Measurements from ENCODE around the gene OXER1. TPM values are rescaled to one million over a fixed set of nuclear protein-coding genes. Genes with fewer than 3 reads are reported as not detected.
A peak's percentile ranks its signal among the peaks of the same experiment; 100 is the strongest.

Gene OXER1
- total RNA-seq, 2 experiments from 2014 or later, result 0.21 TPM; not detected in 1

GRCh38 chr2:42791606-42792005 lies 27.7 kb upstream of the OXER1 start:
- H3K4me1 Mint-ChIP-seq, result peaks cover 28% of the 10 kb centered on the region
- ATAC-seq (no peak), DNase-seq (peak; percentile 19)
- H3K27me3 Mint-ChIP-seq, result peaks cover 38% of the 10 kb centered on the region
- CTCF ChIA-PET, result no interaction called here
- peak overlapping the region; percentile 60 for H3K4me3 Mint-ChIP-seq
- H3K9me3 Mint-ChIP-seq (ENCODE audit: low read depth), result no peaks in the 10 kb centered on the region
- peaks cover 2% of the 10 kb centered on the region for H3K36me3 Mint-ChIP-seq
- no peak overlapping the region for H3K27ac Mint-ChIP-seq

- CTCF ChIA-PET, result interaction anchor here (1.3 kb wide), 1 partner anchor 11 kb away, joined by 3 read pairs; no protein-coding TSS in a partner anchor
- H3K9me3 Mint-ChIP-seq (ENCODE audit: low read depth), result no peaks in the 10 kb centered on the region
- H3K4me3 Mint-ChIP-seq, result no peak overlapping the region
- peaks cover 14% of the 10 kb centered on the region for H3K4me1 Mint-ChIP-seq
- H3K27ac Mint-ChIP-seq, result no peak overlapping the region
- peaks cover 36% of the 10 kb centered on the region for H3K27me3 Mint-ChIP-seq
- no peak for DNase-seq
- ATAC-seq, result no peak
- peaks cover 2% of the 10 kb centered on the region for H3K36me3 Mint-ChIP-seq
Measured at GRCh38 chr2:42789751-42790150, 25.8 kb upstream of the OXER1 start.

GRCh38 chr2:42788882-42789281 lies 24.9 kb upstream of the OXER1 start:
- no peak overlapping the region for H3K4me3 Mint-ChIP-seq
- ATAC-seq, result no peak
- no peaks in the 10 kb centered on the region for H3K9me3 Mint-ChIP-seq (ENCODE audit: low read depth)
- H3K36me3 Mint-ChIP-seq, result peaks cover 2% of the 10 kb centered on the region
- H3K27ac Mint-ChIP-seq, result no peak overlapping the region
- DNase-seq, result peak; percentile 31
- peaks cover 28% of the 10 kb centered on the region for H3K27me3 Mint-ChIP-seq
- CTCF ChIA-PET, result interaction anchor here (1.3 kb wide), 1 partner anchor 12 kb away, joined by 3 read pairs; no protein-coding TSS in a partner anchor
- H3K4me1 Mint-ChIP-seq, result peaks cover 13% of the 10 kb centered on the region

DNA sequence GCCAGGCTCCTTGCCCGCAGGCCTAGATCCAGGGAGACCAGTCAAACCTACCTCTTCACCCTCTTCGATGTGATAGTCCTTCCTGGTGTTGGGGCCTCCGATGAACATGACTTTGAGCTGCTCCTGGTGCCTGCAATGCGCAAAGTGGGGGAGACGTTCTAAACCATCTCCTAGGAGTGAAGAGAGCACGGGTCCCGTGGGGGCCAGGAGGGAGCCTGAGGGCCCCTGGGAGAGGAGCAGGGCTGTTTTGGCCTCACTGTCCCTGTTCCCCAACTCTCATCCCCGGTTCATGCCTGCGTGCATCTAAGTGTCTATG lies 24.5 kb upstream of the OXER1 start:
- Mint-ChIP-seq H3K36me3 (peaks cover 2% of the 10 kb centered on the region), H3K4me3 (no peak overlapping the region), H3K27ac (no peak overlapping the region), H3K27me3 (peaks cover 24% of the 10 kb centered on the region), H3K4me1 (peaks cover 11% of the 10 kb centered on the region), H3K9me3 (ENCODE audit: low read depth) (no peaks in the 10 kb centered on the region)
- CTCF ChIA-PET, result no interaction called here
- ATAC-seq, result no peak
- DNase-seq, result peak; percentile 28

- peaks cover 2% of the 10 kb centered on the region for H3K36me3 Mint-ChIP-seq
- H3K4me3 Mint-ChIP-seq, result no peak overlapping the region
- no peak overlapping the region for H3K27ac Mint-ChIP-seq
- no peaks in the 10 kb centered on the region for H3K9me3 Mint-ChIP-seq (ENCODE audit: low read depth)
- ATAC-seq (no peak), DNase-seq (peak; percentile 37)
- peaks cover 11% of the 10 kb centered on the region for H3K4me1 Mint-ChIP-seq
- H3K27me3 Mint-ChIP-seq, result peaks cover 21% of the 10 kb centered on the region
- CTCF ChIA-PET, result no interaction called here
Measured at GRCh38 chr2:42787788-42788477, 24.0 kb upstream of the OXER1 start.

GRCh38 chr2:42787424-42787787 lies 23.5 kb upstream of the OXER1 start:
- H3K4me3 Mint-ChIP-seq, result no peak overlapping the region
- peaks cover 2% of the 10 kb centered on the region for H3K36me3 Mint-ChIP-seq

GRCh38 chr2:42786561-42787345 lies 22.8 kb upstream of the OXER1 start:
- DNase-seq, result peak; percentile 25
- Mint-ChIP-seq H3K4me3 (no peak overlapping the region), H3K4me1 (peaks cover 8% of the 10 kb centered on the region)

More at GRCh38 chr2:42787424-42787787, 23.5 kb upstream of the OXER1 start:
- Mint-ChIP-seq H3K9me3 (ENCODE audit: low read depth) (no peaks in the 10 kb centered on the region), H3K4me1 (peaks cover 11% of the 10 kb centered on the region), H3K27me3 (peaks cover 21% of the 10 kb centered on the region), H3K27ac (no peak overlapping the region)
- DNase-seq (peak; percentile 27), ATAC-seq (no peak)
- CTCF ChIA-PET, result no interaction called here

GRCh38 chr2:42784204-42784880 lies 20.4 kb upstream of the OXER1 start:
- Mint-ChIP-seq H3K4me3 (no peak overlapping the region), H3K4me1 (peaks cover 8% of the 10 kb centered on the region), H3K27me3 (no peaks in the 10 kb centered on the region), H3K36me3 (peaks cover 3% of the 10 kb centered on the region), H3K9me3 (ENCODE audit: low read depth) (peaks cover 2% of the 10 kb centered on the region), H3K27ac (no peak overlapping the region)
- DNase-seq (peak; percentile 18), ATAC-seq (no peak)
- CTCF ChIA-PET, result no interaction called here

More at GRCh38 chr2:42786561-42787345, 22.8 kb upstream of the OXER1 start:
- ATAC-seq, result no peak
- peaks cover 17% of the 10 kb centered on the region for H3K27me3 Mint-ChIP-seq
- H3K36me3 Mint-ChIP-seq, result peaks cover 3% of the 10 kb centered on the region
- H3K27ac Mint-ChIP-seq, result no peak overlapping the region
- H3K9me3 Mint-ChIP-seq (ENCODE audit: low read depth), result peaks cover 2% of the 10 kb centered on the region
- CTCF ChIA-PET, result no interaction called here

DNA sequence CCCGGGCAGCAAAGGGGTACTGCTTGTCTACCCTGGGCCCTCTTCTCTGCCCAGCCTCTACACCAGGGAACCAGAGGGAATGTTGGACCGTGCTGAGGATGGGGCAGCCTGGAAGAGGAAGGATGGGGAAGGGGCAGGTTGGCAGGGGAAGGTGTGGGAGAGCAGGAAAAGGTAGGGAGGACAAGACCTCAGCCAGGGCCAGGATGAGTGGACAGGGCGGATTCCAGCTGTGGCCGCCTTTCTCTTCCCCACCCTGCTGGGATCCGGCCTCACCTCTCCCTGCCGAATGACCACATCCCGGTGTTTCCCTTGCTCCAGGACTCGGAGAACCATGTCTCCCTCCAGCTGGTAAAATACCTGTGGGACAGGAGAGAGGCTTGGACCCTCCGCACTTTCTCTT lies 19.6 kb upstream of the OXER1 start:
- Mint-ChIP-seq H3K4me3 (no peak overlapping the region), H3K9me3 (ENCODE audit: low read depth) (peaks cover 2% of the 10 kb centered on the region), H3K36me3 (peaks cover 3% of the 10 kb centered on the region), H3K27me3 (no peaks in the 10 kb centered on the region), H3K27ac (no peak overlapping the region), H3K4me1 (peaks cover 8% of the 10 kb centered on the region)
- ATAC-seq, result no peak
- no peak for DNase-seq
- CTCF ChIA-PET, result no interaction called here

DNA sequence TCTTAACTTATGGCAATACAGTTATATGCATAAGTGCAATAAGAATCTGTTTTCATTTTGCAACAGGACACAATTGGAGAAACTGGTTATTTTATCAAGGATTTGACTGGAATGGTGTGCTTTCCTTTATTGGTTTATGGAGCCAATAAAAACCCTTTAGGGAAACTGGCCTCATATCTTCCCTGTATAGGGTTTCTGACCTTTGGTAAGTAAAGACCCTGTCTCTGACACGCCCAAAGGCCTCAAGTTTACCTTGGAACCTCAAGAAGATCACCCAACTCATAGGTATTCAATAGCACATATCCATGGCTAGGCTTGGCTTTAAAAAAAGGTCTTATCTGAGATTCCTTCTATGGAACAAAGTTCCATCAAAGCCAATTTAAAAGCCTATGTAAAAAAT lies 17.2 kb upstream of the OXER1 start:
- CTCF ChIA-PET, result no interaction called here
- no peak for DNase-seq
- H3K36me3 Mint-ChIP-seq, result peaks cover 7% of the 10 kb centered on the region
- no peaks in the 10 kb centered on the region for H3K27me3 Mint-ChIP-seq
- no peak overlapping the region for H3K27ac Mint-ChIP-seq
- ATAC-seq, result no peak
- H3K4me1 Mint-ChIP-seq, result peaks cover 2% of the 10 kb centered on the region
- no peak overlapping the region for H3K4me3 Mint-ChIP-seq
- peaks cover 7% of the 10 kb centered on the region for H3K9me3 Mint-ChIP-seq (ENCODE audit: low read depth)

DNA sequence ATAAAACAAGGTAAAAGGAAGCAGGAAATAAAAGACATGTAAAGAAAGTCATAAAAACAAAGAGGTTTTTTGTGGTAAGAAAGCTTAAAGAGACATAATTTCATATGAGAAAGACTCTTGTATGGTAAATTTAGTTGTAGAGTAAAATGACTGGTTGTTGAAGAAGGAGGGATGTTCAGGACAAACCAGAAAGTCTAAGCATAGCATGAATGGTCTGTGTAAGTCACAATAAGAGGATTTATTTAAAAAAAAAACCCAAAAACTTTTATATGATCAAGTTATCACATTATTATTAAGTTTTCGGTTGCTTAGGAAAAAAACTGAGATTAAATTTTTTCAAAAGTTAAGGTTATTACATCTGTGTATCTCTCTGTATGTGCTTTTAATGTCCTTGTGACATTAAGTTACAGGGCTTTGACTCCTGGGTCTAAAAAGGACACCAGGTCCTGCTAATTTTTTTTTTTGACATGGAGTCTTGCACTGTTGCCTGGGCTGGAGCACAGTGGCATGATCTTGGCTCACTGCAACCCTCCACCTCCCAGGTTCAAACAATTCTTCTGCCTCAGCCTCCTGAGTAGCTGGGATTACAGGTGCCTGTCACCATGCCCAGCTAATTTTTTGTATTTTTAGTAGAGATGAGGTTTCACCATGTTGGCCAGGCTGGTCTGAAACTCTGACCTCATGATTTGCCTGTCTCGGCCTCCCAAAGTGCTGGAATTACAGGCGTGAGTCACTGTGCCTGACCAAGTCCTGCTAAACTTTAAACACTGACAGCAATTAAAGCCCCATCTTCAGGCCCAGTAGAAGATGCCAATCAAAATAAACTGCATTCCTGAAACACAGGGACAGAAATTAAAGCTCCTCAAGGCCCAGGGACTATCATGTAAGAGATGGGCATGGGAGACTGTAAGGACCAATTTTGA lies 14.2 kb upstream of the OXER1 start:
- ATAC-seq (no peak), DNase-seq (no peak)
- no peak overlapping the region for H3K4me3 Mint-ChIP-seq
- peaks cover 4% of the 10 kb centered on the region for H3K4me1 Mint-ChIP-seq
- no peak overlapping the region for H3K27ac Mint-ChIP-seq
- CTCF ChIA-PET, result interaction anchor here (0.6 kb wide), 1 partner anchor 341 kb away, joined by 3 read pairs; no protein-coding TSS in a partner anchor
- H3K9me3 Mint-ChIP-seq (ENCODE audit: low read depth), result peaks cover 7% of the 10 kb centered on the region
- no peaks in the 10 kb centered on the region for H3K27me3 Mint-ChIP-seq
- H3K36me3 Mint-ChIP-seq, result peaks cover 9% of the 10 kb centered on the region

DNA sequence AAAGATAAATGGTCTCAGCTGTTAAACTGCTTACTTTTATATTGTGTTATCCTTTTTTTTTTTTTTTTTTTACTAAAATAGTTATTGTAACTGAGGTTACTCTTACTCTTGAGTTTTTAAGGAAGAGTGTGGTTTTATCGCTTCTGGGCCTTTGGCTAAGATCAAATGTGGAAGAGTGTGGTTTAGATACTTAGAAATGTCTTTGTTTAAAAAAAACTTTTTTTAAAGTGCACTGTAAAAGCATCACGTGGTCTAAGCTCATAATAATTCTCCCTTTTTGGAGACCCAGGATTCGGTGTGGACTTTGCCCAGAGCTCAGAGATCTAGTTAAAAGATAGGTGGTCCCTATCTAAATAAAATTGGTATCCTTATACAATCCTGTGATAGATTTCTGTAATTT lies 11.9 kb upstream of the OXER1 start:
- H3K4me1 Mint-ChIP-seq, result peaks cover 4% of the 10 kb centered on the region
- H3K27ac Mint-ChIP-seq, result no peak overlapping the region
- H3K4me3 Mint-ChIP-seq, result no peak overlapping the region
- ATAC-seq (no peak), DNase-seq (no peak)
- CTCF ChIA-PET, result interaction anchor here (0.7 kb wide), 1 partner anchor 34 kb away, joined by 3 read pairs; no protein-coding TSS in a partner anchor
- peaks cover 4% of the 10 kb centered on the region for H3K9me3 Mint-ChIP-seq (ENCODE audit: low read depth)
- peaks cover 6% of the 10 kb centered on the region for H3K36me3 Mint-ChIP-seq
- no peaks in the 10 kb centered on the region for H3K27me3 Mint-ChIP-seq

GRCh38 chr2:42775186-42775585 lies 11.3 kb upstream of the OXER1 start:
- H3K9me3 Mint-ChIP-seq (ENCODE audit: low read depth), result peaks cover 4% of the 10 kb centered on the region
- peaks cover 6% of the 10 kb centered on the region for H3K36me3 Mint-ChIP-seq
- H3K27me3 Mint-ChIP-seq, result no peaks in the 10 kb centered on the region
- H3K4me1 Mint-ChIP-seq, result peaks cover 4% of the 10 kb centered on the region
- ATAC-seq (no peak), DNase-seq (no peak)
- CTCF ChIA-PET, result no interaction called here
- H3K27ac Mint-ChIP-seq, result no peak overlapping the region
- no peak overlapping the region for H3K4me3 Mint-ChIP-seq

Measured in activated CD8-positive, alpha-beta memory T cell treated with anti-CD3 and anti-CD28 coated beads, Interleukin-2, amount 10 ng/mL, durations not matched to agents 7 days and 5 days (primary cell).